Daoy (cell line): ENCODE data around the gene LMAN2. TPM values are rescaled to one million over a fixed set of nuclear protein-coding genes. Genes with fewer than 3 reads are reported as not detected.
"Not testable (repeated sequence)": the region's sequence is repeated elsewhere in the genome, so short reads cannot be mapped to it uniquely, and the experiment has no call there.

Experiments
- DNase-seq: peaks from one replicate; pipeline ENCODE4 v3.0.0-alpha.2; 2015; ENCODE audit warnings: low read depth
- total RNA-seq: library from RNA; depleted of rRNA; stranded (reverse); fragments of >200 nt; shearing (Covaris generic); gene quantifications from 2 replicates; pipeline ENCODE4 v1.2.3, GENCODE V29; 2014

The LMAN2 gene
- total RNA-seq, 1 experiment from 2014 or later, result 269 TPM

- no peak for DNase-seq
Measured at GRCh38 chr5:177365845-177366527, 14.5 kb upstream of the LMAN2 start.

GRCh38 chr5:177364159-177364962, 12.9 kb upstream of the LMAN2 start:
- DNase-seq, result peak; percentile 43

- DNase-seq, result no peak
Measured at GRCh38 chr5:177363565-177363964, 12.1 kb upstream of the LMAN2 start.

DNA sequence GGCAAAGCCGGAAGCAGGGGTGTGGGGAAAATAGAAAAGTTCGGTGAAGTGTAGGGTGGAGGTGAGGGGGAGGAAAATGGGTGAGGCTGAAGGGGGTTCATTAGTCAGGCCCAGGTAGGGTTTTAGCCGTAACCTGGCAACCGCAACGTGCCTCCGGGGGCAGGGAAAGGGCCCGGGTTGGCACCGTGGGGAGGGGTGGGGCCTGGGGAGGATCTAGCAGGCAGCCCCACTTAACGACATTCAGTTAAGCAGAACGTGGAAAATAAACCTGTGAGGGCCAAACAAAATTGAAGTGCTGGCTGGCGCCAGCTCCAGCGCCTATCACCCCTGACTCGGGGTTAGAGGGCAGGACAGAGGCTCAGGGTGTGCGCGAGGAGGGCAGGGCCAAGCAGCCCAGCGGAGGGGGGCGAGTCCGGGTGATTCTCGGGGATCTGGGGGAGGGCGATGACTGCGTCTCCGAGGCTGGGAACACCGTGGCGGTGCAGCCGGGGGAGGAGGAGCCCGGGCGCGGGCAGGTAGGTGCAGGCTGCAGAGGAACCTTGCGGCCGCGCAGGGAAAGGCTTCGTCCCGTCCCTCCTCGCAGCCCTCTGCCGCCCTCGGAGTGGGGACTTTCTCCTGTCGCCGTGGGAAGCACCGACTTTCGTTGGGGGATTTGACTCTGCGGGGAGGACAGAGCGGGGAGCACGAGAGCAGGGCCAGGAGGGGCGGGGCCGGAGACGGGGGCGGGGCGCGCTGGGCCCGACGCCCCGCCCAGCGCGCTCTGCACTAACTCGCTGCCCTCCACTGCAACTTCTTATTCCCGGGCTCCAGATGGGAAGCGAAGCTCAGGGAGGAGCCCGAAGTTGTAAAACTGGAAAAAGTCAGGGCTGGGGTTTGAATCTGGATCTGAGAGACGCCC, 11.4 kb upstream of the LMAN2 start:
- DNase-seq, result peak; percentile 60

- DNase-seq, result no peak
Measured at GRCh38 chr5:177362292-177362609, 10.8 kb upstream of the LMAN2 start.

DNA sequence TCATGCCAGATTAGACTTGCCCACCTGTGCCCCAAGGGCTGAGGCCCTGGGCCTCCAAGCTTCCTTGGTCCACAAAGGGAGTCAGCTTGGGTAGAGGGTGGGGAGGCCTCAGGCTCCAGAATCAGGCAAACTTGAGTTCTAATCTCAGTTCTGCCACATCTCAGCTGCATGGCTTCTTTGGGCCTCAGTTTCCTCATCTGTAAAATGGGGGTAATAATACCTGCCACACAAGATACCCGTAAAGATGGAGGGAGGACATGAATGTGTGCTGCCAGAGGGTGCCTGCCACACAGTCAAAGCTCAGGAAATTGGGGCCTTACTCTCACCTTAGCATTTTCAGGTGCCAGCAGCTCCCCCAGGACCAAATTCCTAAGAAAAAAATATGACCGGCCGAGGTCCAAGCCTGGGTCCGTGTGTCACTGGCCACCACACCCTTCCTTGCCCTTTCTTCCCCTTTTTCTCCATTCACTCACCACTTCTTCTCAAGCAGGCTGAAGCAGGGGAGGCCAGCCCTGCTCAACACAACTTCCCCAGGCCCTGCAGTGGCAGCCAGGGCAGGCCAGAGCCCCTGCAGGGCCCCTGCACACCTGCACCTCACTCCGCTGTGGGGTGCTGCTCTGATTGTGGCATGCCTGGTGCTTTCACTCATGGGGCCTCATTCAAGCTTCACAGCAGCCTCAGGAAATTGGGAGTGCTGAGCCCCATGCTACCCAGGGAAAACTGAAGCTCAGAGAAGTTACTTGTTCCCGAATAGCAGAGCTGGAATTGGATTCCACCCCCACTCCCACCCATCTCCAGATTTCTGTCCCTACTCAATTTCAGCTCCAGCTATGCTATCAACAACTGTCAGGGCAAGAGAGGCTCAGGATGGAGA, 10.2 kb upstream of the LMAN2 start:
- no peak for DNase-seq

- DNase-seq, result not testable (repeated sequence)
Measured at GRCh38 chr5:177360740-177361139, 9.3 kb upstream of the LMAN2 start.

- DNase-seq, result no peak
Measured at GRCh38 chr5:177359860-177360259, 8.4 kb upstream of the LMAN2 start.

DNA sequence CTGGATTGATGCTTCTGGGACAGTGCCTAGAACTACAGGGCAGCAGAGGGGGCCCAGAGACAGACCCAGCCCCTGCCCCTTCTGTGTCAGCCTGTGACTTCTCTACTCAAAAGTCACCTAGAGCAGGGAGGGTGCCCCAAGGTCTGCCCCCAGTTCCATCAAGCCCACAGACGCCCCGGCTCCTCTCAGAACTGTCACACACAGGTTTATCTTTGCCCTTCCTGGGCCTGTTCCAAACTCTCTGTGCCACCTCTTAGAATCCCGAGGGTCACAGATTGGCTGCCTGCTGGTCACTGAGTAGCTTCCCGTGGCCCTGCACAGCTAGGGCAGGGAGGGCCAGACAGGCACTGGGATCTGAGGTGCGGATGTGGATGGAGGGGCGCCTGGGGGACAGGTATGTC, 8.0 kb upstream of the LMAN2 start:
- no peak for DNase-seq

DNA sequence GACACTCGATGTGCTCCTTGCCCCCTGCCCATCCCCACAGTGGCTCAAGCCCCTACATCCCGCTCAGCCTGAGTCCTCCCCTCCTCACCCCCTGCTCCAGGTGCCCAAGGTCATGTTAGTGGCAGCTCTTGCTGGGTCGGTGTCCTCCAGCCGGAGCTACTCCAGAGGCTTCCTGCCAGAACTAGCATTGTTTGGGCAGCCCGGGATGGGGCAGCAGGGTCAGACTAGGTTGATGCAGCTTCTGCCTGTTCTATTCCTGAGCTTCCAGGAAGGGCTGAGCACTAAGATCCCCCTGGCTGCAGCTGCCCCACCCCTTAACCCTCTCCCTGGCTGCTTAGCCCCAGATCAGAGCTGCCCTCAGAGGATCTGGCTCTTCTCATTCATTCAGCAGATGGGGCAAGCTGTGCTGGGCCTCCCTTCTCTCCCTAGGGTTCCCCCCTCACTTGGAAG, 6.9 kb upstream of the LMAN2 start:
- DNase-seq, result no peak

GRCh38 chr5:177357459-177358351, 6.2 kb upstream of the LMAN2 start, which contains the start of gene RGS14:
RGS14 (plus strand) TSS chr5:177357924; CDS start chr5:177358025, 101 bp downstream.
- peak; percentile 65 for DNase-seq

DNA sequence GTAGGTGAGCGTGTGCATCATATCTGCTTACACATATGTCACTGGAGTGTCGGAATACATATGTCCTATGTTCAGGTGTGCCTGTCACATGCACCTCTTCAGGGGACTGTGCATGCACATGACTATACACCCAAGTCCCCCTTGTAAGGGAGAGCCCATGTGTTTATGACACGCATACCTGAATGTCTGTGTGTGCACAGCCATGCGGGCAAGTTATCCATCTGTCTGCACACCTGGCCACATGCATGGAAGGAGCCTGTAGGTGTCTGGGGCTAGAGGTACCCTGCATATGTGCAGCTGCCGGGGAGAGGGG, 5.6 kb upstream of the LMAN2 start:
- no peak for DNase-seq

GRCh38 chr5:177356746-177357145, 5.3 kb upstream of the LMAN2 start:
- no peak for DNase-seq

- no peak for DNase-seq
Measured at GRCh38 chr5:177355868-177356168, 4.3 kb upstream of the LMAN2 start.

GRCh38 chr5:177355162-177355867, 3.8 kb upstream of the LMAN2 start:
- no peak for DNase-seq

GRCh38 chr5:177354711-177355110, 3.2 kb upstream of the LMAN2 start:
- no peak for DNase-seq

DNA sequence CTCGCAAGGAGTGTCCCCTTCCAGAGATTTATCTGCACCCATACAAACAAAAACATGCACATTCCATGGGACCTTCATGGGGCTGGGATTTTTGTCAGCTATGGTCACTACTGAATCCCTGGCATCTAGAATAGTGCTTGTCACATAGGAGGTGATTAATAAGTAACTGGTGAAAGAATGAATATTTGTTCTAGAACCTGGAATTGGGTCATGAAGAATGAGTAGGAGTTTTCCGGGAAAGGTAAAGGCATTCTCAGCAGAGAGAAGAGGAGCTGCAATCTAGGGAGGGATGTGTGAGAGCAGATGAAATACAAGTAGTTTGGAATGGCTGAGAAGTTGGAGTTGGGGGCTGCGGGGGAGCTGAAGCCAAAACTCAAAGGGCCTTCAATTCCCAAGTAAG, 2.8 kb upstream of the LMAN2 start:
- no peak for DNase-seq

DNA sequence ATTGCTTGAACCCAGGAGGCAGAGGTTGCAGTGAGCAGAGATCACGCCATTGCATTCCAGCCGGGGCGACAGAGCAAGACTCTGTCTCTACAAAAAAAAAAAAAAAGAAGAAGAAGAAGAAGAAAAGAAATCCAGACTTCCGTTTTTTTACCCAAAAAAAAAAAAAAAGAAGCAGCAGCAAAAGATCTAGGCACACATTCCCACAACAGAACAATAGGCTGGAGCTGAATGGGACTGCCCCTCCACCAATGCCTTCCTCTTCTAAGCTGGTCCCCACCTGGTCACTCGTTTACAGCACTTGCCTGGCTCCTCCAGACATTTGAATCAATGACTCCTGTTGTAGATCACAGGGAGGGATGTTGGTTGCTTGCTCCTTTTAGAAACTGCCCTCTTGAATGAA, 1.6 kb upstream of the LMAN2 start:
- DNase-seq, result no peak

- no peak for DNase-seq
Measured at GRCh38 chr5:177350776-177351391, 584 bp downstream of the LMAN2 start.

DNA sequence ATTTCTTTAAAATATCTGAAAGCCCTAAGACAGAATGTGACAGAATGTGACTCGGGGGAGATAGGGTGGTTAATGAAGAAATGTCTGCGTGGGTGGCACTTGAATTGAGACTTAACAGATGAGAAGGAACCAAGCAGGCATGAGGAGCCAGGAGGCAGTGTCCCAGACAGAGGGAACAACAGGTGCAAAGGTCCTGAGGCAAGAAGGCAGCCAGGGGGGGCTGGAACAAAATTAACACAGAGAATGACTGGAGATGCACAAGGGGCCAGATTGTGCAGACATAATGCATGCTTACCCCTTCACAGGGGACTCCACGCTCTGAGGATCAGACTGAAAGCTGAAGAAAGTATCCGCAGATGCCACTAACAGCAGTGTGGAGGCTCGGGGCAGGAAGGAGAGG, 1.7 kb downstream of the LMAN2 start:
- DNase-seq, result no peak
